SK-N-MC (cell line): ENCODE data around the gene SHLD1.

Source experiments
- EZH2 ChIP-seq: fragments of 200-600 bp; sonication (generic); IDR thresholded peaks from one replicate; pipeline ENCODE4 v1.6.1; 2017; ENCODE audit warnings: antibody characterized with exemption
- POLR2AphosphoS5 ChIP-seq: IDR thresholded peaks from 2 replicates; pipeline ENCODE4 v1.6.1; 2012; ENCODE audit warnings: mild to moderate bottlenecking, low read depth, low read length, borderline replicate concordance

- TF ChIP-seq EZH2, result no peak
- TF ChIP-seq POLR2AphosphoS5, result no peak
Measured at GRCh38 chr20:5745416-5746030, 4.7 kb upstream of the SHLD1 start.
